ENCODE data around the gene VIL1.

VIL1 gene

GRCh38 chr2:218418717-218419458 lies at the start of gene VIL1:
VIL1 (plus strand) TSS chr2:218419123; CDS start chr2:218423779, 4,656 bp downstream.
- TF ChIP-seq CTCF (IDR thresholded peaks at IDR 0.05; ENCODE audit: low read depth, low read length, missing control alignments), result no peak
- in situ Hi-C loops (cut with HindIII; ENCODE audit: low sequenced_read_pairs), result no loop called here

GRCh38 chr2:218369330-218369729 lies 49.6 kb upstream of the VIL1 start:
- no peak overlapping the region for H3K4me3 ChIP-seq (ENCODE audit: low read depth, low read length)
- no peak for TF ChIP-seq CTCF (IDR thresholded peaks at IDR 0.05; ENCODE audit: low read depth, low read length, missing control alignments)
- in situ Hi-C loops (cut with HindIII; ENCODE audit: low sequenced_read_pairs), result no loop called here
- no peak for DNase-seq (ENCODE audit: low read depth)

More at GRCh38 chr2:218418717-218419458, at the start of gene VIL1:
- no peak within 1 kb of the TSS for H3K4me3 ChIP-seq (ENCODE audit: low read depth, low read length)
- DNase-seq (ENCODE audit: low read depth), result no peak

DNA sequence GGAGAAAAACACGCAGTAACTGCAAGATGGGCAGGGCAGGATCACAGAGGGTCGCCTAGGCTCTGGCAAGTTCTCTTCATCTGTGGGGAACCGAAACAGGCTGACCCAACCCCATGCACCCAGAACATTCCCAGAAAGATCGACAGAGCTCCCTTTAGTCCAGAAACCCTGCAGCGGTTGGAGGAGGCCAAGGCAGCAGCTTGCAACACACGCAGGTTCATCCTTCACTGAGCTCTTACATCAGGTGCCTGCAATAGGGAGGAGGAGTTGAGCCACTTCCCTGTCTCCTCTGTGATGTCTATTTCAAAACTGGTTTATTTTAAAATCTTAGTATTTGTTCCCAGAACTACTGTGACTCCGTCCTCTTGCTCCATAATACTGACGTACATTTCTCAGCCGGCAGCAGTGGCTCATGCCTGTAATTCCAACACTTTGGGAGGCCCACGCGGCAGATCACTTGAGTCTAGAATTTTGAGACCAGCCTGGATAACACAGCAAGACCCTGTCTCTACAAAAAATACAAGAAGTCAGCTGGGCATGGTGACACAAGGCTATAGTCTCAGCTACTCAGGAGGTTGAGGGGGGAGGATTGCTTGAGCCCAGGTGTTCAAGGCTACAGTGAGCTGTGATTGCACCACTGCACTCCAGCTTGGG lies 48.4 kb upstream of the VIL1 start:
- in situ Hi-C loops (cut with HindIII; ENCODE audit: low sequenced_read_pairs), result no loop called here
- no peak for DNase-seq (ENCODE audit: low read depth)
- no peak for TF ChIP-seq CTCF (IDR thresholded peaks at IDR 0.05; ENCODE audit: low read depth, low read length, missing control alignments)
- no peak overlapping the region for H3K4me3 ChIP-seq (ENCODE audit: low read depth, low read length)

DNA sequence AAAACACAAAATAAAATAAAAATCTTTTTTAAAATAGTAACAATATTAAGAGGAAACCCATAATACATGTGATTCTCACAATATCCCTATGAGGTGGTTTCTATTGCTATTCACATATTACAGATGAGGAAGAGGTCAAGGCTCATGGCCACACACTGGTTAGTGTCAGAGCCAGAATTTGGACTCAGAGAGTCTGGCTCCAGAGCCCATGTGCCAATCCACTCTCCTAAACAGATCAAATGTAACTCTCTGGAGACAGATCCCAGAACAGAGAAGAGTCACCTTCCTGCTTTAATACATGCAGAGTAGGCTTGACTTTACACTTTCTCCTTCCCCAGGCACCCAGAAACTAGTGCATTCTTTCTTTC lies 47.0 kb upstream of the VIL1 start:
- H3K4me3 ChIP-seq (ENCODE audit: low read depth, low read length), result no peak overlapping the region
- DNase-seq (ENCODE audit: low read depth), result no peak
- in situ Hi-C loops (cut with HindIII; ENCODE audit: low sequenced_read_pairs), result no loop called here
- no peak for TF ChIP-seq CTCF (IDR thresholded peaks at IDR 0.05; ENCODE audit: low read depth, low read length, missing control alignments)

DNA sequence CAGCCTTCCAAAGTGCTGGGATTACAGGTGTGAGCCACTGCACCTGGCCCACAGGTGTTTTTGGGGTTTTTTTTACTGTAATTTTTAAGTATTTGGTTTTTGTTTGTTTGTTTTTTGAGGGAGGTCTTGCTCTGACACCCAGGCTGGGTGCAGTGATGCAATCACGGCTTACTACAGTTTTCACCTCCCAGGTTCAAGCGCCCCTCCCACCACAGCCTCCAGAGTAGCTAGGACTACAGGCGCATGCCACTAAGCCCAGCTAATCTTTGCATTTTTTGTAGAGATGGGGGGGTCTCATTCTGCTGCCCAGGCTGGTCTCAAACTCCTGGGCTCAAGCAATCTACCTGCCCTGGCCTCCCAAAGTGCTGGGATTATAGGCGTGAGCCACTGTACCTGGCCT lies 44.1 kb upstream of the VIL1 start:
- no peak overlapping the region for H3K4me3 ChIP-seq (ENCODE audit: low read depth, low read length)
- DNase-seq (ENCODE audit: low read depth), result no peak
- in situ Hi-C loops (cut with HindIII; ENCODE audit: low sequenced_read_pairs), result no loop called here
- TF ChIP-seq CTCF (IDR thresholded peaks at IDR 0.05; ENCODE audit: low read depth, low read length, missing control alignments), result no peak

DNA sequence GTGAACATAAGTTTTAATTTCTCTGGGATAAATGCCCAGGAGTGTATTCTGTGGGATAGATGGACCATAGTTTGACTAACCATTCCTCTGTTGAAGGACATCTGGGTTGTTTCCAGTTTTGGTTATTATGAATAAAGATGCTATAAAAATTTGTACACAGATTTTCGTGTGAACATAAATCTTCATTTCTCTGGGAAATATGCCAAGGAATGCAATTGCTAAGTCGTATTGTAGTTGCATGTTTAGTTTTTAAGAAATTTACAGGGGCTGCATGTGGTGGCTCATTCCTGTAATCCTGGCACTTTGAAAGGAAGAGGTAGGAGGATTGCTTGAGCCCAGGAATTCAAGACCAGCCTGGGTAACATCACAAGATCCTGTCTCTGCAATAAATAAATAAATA lies 43.7 kb upstream of the VIL1 start:
- no peak for TF ChIP-seq CTCF (IDR thresholded peaks at IDR 0.05; ENCODE audit: low read depth, low read length, missing control alignments)
- no peak overlapping the region for H3K4me3 ChIP-seq (ENCODE audit: low read depth, low read length)
- DNase-seq (ENCODE audit: low read depth), result no peak
- in situ Hi-C loops (cut with HindIII; ENCODE audit: low sequenced_read_pairs), result no loop called here

All from astrocyte of the cerebellum (primary cell).